NCI-H1694 (cell line): ENCODE results near the gene NELFA.

Source experiments
- DNase-seq: peaks from one replicate; lab custom pipeline; 2025; lab: John Stamatoyannopoulos, UW

The NELFA gene

GRCh38 chr4:1964971-1965370 lies 43.8 kb downstream of the NELFA start:
- DNase-seq, result no peak

DNA sequence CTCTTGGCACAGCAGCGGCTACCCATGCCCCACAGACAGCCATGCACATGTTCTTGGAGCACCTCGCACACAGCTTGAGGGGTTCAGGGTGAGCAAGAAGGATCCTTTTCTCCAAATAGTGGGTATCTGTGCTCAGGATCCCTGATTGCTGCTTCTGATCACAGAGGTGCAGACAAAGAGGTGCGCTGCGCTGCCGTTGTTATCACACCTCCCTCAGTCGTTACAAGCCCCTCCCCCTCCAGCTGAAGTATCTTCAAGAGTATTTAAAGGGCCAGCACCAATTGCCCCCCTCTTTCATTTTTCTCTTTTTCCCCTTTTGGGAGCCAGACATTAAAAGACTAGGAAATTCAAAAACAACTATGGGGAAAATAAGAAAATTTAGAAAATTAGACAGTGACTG lies 44.3 kb downstream of the NELFA start:
- no peak for DNase-seq

GRCh38 chr4:1962980-1963379 lies 45.8 kb downstream of the NELFA start:
- no peak for DNase-seq

- DNase-seq, result no peak
Observed at GRCh38 chr4:1961563-1961962, 47.2 kb downstream of the NELFA start.

DNA sequence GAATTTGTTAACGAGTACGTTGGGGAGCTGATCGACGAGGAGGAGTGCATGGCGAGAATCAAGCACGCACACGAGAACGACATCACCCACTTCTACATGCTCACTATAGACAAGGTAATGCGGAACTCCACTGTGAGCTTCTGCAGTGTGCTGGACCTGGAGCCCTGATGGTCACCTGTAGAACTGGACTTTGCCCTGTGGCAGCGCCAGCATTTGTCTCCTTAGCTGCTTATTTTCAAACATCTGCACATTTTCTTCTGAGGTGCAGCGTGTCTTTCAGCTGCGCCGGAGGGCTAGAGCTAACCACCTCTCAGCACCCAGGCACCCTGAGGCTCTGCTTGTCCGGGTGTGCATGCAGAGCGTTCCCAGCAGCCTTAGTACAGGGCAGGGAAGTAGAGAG lies 47.7 kb downstream of the NELFA start:
- no peak for DNase-seq

GRCh38 chr4:1960170-1960825 lies 48.5 kb downstream of the NELFA start:
- no peak for DNase-seq

- no peak for DNase-seq
Observed at GRCh38 chr4:1959104-1959384, 49.7 kb downstream of the NELFA start.

GRCh38 chr4:1958276-1959103 lies 50.3 kb downstream of the NELFA start:
- DNase-seq, result no peak

DNA sequence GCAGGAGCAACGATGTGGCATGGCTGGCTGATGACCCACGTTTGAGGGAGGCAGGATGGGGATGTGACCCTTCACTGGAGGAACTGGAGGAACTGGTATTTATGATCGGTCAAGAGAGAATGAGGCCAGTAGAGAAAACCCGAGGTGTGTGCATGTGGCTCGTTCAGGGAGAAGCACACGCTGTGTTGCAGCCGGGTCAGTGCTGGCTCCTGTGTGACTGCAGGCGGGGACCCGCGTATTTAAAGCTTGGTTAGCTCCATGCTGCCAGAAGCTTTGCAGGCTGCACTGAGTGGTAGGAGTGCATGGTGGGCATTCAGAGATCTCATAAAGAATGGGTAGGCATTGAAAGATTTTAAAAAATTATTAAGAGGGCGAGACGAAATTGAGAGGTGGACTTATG lies 52.1 kb downstream of the NELFA start:
- DNase-seq, result no peak

- no peak for DNase-seq
Observed at GRCh38 chr4:1953335-1953734, 55.4 kb downstream of the NELFA start.

DNA sequence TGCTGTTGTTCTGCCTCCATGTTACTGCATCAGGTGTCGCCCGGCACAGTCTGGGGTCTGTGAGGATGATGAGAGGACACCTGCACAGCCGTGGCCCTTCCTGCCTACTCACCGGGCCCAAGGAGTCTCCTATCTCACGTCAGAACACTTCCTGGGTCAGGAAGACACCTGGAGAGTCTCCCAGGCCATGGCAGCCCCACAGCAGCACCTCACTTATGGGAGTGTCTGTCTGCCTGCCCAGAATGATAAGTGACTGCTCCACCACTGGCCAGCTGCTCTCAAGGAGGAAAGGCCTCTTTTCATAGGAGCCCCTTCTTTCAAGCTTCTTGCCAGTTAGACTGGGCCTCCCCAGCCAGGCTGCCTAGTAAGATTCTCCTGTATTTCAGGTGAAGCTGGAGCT lies 56.1 kb downstream of the NELFA start:
- no peak for DNase-seq

DNA sequence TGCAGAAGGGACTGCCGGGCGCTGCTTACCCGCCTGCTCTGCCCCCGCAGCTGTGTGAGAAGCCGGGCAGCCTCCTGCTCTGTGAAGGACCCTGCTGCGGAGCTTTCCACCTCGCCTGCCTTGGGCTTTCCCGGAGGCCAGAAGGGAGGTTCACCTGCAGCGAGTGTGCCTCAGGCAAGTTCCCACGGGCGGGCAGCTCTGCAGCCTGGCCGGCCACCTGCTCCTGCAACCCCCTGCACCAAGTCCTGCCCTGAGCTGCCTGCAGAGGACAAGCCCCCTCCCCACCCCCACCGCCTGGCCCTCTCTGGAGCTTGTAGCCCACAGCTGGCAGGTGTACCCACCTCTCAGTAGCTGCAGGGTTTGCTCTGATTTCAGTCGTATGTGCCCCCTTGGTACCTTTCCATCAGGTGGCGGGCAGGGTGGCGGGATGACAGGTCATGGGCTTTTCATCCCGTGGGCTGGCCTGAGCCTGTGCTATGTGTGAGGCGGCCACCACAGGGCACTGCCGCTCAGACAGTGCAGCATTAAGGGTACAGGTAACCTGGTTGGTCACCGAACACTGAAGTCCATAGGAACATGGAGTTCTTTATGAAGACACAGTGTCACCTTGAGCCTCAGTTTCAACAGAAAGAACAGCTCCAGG lies 56.6 kb downstream of the NELFA start:
- DNase-seq, result no peak

GRCh38 chr4:1950369-1950768 lies 58.4 kb downstream of the NELFA start:
- DNase-seq, result no peak

- no peak for DNase-seq
Observed at GRCh38 chr4:1948892-1949436, 59.8 kb downstream of the NELFA start.

DNA sequence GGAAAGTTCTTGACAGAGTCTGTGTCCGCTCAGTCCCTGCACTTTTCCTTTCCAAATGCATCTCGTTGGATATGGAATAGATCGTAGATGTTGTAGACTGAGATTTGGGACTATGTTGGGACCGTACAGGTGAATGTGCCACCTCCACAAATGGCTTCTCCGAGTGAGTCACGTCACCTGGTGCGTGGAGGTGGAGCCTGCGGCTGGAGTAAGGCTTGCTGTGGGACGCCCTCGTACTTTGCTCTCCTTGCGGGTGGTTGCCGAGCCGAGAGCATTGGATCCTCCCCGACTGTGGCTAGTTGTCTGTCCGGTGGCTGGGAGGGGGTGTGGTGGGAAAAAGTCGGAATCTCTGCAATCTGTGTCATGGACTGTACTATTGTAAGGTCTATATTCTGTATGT lies 60.5 kb downstream of the NELFA start:
- no peak for DNase-seq

GRCh38 chr4:1945912-1946311 lies 62.9 kb downstream of the NELFA start:
- no peak for DNase-seq

- DNase-seq, result no peak
Observed at GRCh38 chr4:1945124-1945895, 63.5 kb downstream of the NELFA start.

DNA sequence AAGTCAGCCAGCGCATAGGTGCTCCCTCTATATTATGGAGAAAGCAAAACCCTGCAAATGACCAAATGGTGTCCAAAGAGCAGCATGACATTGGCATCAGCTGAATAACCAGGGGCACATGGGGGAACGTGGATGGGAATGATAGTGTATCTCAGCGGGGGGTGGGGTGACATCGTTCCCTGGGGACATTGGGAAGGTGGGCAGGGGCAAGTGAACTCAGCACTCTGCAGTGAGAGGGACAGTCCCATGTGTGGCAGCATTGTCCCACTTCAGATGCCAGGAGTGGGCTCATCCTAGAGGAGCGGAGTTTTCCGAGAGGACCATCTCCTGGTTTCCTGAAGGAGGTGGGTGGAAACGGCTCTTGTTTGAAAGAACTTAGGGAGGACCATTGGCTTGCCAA lies 64.8 kb downstream of the NELFA start:
- DNase-seq, result no peak

- no peak for DNase-seq
Observed at GRCh38 chr4:1940566-1940965, 68.2 kb downstream of the NELFA start.

- no peak for DNase-seq
Observed at GRCh38 chr4:1939664-1940509, 68.9 kb downstream of the NELFA start.

- DNase-seq, result no peak
Observed at GRCh38 chr4:1938027-1938426, 70.7 kb downstream of the NELFA start.
